GM12892 (cell line): Measurements from ENCODE around the gene CAMTA1.

Source experiments
- POLR2A ChIP-seq: IDR thresholded peaks from 2 replicates; pipeline ENCODE4 v1.6.1; 2011; ENCODE audit warnings: low read depth, low read length, control low read depth
- POLR2AphosphoS5 ChIP-seq: IDR thresholded peaks from 2 replicates; pipeline ENCODE4 v1.6.1; 2011; ENCODE audit warnings: low read depth, low read length, control low read depth

DNA sequence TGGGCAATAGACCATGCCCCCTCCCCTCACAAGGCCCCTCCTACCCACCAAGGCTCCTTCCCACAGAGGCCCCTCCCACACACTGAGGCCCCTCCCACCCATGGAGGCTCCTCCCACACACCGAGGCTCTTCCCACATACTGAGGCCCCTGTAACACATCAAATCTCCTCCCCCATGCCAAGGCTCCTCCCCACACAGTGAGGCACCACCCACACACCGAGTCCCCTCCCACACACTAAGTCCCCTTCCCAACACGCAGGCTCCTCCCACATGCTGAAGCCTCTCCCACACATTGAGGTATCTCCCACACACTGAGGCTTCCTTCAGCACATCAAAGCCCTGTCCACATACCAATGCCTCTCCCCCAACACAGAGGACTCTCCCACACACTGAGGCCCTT is 391.8 kb downstream of the CAMTA1 start:
- TF ChIP-seq POLR2AphosphoS5, result no peak
- no peak for TF ChIP-seq POLR2A
